ENCODE data around the gene CACHD1.
A peak's percentile ranks its signal among the peaks of the same experiment; 100 is the strongest.
"Not testable (repeated sequence)": the region's sequence is repeated elsewhere in the genome, so short reads cannot be mapped to it uniquely, and the experiment has no call there.

CACHD1 gene

DNA sequence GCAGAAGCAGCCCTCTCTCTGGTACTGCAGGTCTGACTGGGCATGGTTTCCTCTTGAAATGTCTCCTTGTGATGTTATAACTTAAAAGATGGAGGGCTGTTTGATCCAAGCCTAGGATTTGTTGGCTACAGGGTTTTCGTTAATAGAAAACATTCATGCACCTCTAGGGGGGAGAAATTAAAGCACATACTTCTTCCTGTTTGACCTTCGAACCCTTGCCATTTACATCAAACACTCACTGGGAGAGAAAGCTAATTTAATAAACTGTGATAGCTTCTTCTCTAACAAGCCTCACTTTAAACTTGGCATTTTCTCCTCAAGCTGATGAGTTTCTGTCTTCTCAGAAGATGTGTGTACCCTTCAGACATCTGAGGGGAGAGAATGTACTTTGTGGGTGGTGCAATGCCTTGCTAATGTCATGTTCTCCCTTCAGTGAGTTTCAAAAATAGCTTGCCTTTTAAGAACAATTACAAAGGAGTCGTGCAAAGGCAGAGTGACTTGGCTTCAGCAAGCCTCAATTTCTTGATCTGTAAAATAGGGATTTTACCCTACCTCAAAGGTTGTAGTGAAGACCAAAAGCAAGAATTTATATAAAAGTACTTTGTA is 20.4 kb downstream of the CACHD1 start:
- no peak for DNase-seq
- in situ Hi-C loops (cut with MboI; ENCODE audit: low pct_unique_long_range_greater_than_20kb, low sequenced_read_pairs), result no loop called here

DNA sequence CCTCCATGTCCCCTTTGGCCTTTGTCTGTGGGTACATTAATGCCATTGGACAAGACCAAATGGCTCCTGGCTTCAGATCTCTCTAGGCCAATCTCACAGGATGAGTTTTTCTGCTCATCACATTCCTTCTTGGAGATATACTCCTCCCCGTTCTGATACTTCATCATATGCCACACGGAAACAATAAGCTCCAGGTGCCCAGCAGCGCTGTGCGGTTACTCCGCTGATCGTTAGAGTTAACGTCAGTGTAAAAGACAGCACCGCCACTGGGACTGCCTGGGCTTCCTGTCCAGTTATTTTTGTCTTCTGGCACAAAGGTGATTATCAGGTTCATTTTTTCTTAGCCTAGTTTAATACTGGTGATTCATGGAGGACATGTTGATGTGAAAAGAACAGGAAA is 22.5 kb downstream of the CACHD1 start:
- in situ Hi-C loops (cut with MboI; ENCODE audit: low pct_unique_long_range_greater_than_20kb, low sequenced_read_pairs), result no loop called here
- no peak for DNase-seq

DNA sequence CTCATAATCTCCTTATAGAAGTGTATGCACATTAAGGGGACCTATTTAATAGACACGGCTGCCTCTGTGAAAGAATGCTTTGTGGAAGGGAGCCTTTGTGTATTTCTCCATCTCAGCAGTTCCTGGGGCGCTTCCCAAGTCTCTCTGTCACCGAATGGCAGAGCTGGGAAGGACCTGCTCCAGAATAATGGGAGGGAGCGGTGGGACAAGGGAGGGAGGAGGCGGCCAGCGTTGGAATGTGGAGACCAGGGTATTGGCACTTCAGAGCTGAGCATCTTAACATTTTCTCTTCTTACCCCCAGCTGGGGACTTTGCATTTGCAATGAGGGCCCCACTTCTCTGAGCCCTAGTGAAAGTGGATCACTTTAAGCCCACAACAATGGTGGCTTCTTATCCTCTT is 23.9 kb downstream of the CACHD1 start:
- DNase-seq, result no peak

DNA sequence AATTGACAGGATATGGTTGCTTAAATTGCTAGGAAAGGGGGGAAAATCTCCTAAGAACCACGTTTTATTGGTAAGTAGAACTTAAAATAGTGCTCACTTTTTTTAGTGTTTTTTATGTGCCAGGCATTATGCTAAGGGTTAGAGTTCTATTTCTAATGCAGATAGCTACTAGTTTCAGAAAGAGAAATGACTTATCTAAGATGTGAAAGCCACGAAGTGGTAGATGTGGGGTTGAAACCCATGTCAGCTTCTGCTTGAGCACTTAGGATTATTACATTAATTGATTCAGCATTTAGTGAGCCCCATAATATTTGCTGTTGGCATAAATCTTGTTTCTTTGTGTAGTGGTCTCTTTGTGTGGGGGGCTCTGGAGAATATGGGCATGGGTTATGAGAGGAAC is 24.7 kb downstream of the CACHD1 start:
- in situ Hi-C loops (cut with MboI; ENCODE audit: low pct_unique_long_range_greater_than_20kb, low sequenced_read_pairs), result no loop called here
- no peak for DNase-seq

More for the DNA sequence above, 23.9 kb downstream of the CACHD1 start:
- in situ Hi-C loops (cut with MboI; ENCODE audit: low pct_unique_long_range_greater_than_20kb, low sequenced_read_pairs), result no loop called here

DNA sequence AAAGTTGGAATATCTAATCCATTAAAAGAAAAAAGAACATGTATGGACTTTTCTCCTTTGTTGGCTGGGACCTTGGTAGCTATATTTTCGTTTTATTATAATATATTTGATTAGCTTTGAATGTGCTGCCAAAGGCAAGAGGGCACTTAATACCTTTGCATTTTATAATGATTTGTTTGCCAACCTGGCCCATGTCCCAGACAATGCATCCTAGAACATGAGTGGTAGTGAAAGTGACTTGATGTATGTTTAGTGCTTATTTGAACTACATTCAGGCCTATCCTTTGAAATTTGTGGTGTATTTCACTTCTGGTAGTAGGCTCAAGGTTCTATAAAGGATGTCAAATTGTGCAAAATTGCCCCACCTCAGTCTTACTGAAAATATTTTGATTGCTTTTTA is 25.9 kb downstream of the CACHD1 start:
- in situ Hi-C loops (cut with MboI; ENCODE audit: low pct_unique_long_range_greater_than_20kb, low sequenced_read_pairs), result no loop called here
- no peak for DNase-seq

DNA sequence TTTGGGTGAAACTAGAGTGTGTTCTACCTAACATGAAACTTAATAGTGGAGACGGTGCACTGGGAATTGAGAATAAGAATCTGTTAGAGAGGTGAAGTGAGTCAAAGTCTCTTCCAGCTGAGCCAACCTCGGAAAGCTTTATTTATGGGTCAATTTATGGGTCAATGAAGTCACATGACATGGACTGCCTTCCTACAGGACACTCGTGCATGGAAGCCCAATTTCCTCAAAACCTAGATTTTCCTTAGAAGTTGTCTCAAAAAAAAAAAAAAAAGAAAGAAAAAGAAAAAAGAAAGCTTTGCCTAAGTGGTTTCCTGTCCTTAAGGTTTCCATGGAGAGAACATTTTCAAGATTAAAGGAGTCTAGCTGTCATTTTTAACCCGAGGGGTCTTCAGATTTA is 26.7 kb downstream of the CACHD1 start:
- no peak for DNase-seq
- in situ Hi-C loops (cut with MboI; ENCODE audit: low pct_unique_long_range_greater_than_20kb, low sequenced_read_pairs), result no loop called here

DNA sequence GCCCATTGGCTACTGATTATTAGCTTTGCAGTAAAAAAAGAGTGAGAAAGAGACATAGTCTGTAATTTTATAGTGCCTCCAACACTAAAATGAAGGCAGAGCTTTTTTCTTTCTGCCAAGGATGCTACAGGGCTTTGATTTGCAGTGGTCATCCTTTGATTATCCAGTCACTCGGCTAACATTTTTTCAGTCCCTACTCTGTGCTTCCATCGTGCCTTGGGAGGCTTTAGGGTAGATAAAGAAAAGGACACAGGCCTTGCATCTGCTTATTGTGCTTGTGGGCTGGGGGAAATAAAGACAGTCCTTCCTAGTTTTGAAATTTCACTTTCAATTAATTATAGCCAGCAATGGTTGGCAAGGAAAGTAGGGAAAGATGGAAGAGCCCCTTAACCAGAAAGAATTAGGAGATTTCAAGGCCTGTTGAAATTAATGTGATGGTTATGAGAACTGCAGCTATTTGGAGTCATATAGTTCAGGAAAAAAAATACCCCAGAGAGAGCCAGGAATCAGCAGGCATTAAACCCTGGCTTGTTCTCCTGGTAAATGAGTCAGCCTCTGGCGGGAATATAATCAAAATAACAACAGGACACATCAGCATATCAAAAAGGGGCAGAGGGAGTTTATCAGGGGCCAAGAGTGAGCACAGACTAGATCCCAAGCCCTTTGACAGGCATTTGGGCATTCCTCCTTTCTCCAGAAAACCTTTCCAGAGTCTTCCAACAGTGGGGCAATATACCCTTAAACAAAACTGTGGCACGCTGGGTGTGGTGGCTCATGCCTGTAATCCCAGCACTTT is 27.4 kb downstream of the CACHD1 start:
- no peak for DNase-seq
- in situ Hi-C loops (cut with MboI; ENCODE audit: low pct_unique_long_range_greater_than_20kb, low sequenced_read_pairs), result no loop called here

DNA sequence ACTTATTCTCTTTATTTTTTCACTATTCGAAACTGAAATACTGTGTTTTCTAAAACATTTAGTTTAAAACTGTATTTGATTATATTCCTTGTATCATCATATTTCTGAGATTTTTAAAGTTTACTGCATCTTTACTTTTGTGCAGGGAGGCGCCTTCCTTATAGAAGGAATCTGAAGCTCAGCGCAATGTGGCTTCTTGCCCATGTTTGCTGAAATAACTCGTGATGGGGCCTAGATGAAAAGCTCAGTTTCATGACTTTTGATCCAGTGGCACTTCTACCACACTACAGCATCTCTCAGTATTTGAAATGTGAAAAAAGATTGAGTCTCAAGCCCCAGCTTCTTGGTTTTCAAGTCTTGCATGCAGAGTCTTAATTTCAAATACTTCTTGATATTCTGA is 28.4 kb downstream of the CACHD1 start:
- in situ Hi-C loops (cut with MboI; ENCODE audit: low pct_unique_long_range_greater_than_20kb, low sequenced_read_pairs), result no loop called here
- DNase-seq, result no peak

DNA sequence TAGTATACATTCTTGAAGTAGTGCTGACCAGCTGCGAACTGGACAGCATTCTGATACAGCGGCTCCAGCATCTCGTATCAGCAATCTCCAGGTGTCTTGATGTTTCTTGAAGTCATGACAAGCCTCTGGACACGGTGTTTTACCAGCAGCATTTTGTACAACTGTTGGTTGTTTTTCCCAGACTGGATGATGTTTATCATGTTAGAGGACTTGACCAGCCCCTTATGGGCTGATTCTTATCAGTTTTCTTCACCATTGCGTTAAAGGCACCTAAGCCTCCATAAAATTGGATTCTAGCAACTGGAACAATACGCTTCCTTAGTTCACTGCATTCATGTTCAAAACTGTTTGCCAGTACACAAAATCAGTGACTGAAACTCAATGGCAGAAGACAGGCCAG is 29.1 kb downstream of the CACHD1 start:
- DNase-seq, result no peak
- in situ Hi-C loops (cut with MboI; ENCODE audit: low pct_unique_long_range_greater_than_20kb, low sequenced_read_pairs), result no loop called here

DNA sequence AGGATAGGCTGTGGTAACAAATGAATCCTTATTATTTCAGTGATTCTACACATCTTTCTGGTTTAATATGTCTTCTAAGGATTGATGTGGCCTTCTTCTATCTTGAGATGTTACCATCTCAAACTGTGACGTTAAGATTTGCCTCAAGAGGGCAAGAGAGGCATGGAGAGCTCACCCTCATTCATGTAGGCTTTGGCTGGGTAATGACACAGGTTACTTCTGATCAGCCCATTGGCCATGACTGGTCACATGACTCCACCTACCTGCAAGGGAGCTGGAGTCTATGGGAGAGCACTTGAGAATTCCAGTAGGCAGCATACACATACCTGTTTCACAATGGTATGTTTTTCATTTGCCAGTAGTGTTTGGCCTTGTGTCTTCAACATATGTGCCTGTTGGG is 30.0 kb downstream of the CACHD1 start:
- DNase-seq, result no peak
- in situ Hi-C loops (cut with MboI; ENCODE audit: low pct_unique_long_range_greater_than_20kb, low sequenced_read_pairs), result no loop called here

DNA sequence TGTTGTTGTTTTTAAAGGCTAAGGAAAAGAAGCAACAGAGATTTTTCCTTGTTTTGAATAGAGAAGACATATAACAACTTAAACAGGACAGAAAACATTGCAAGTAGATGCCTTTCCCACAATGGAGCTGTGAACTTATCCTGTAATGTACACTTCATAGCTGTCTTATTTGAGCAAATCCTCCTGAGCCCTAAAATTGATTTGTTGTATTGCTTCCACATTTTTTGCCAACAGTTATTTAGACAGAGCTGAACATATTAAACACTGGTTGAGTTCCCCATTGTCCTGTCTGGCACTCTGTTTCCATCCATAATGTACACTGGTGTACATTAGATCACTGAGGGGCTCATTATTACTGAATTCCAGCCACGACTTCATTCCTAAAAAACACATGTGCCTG is 32.2 kb downstream of the CACHD1 start:
- no peak for DNase-seq
- in situ Hi-C loops (cut with MboI; ENCODE audit: low pct_unique_long_range_greater_than_20kb, low sequenced_read_pairs), result no loop called here

DNA sequence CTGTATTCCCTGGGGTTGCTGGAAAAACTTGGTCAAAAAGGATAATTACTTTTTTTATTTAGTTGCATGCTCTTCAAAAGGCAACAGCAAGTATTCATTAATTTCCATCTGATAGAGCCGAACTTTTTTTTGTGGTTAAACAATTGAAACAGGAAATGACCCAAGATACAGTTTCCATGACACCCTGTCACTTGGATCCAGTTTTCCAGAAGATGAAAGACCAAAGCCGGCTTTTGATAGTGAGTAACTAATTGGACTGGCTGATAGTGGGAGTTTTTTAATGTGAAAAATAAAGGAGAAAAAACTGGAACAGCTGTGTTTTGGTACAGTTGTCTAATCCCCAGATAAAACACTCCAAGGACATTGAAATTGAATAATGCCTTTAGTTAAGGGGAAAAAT is 33.0 kb downstream of the CACHD1 start:
- in situ Hi-C loops (cut with MboI; ENCODE audit: low pct_unique_long_range_greater_than_20kb, low sequenced_read_pairs), result no loop called here
- DNase-seq, result no peak

DNA sequence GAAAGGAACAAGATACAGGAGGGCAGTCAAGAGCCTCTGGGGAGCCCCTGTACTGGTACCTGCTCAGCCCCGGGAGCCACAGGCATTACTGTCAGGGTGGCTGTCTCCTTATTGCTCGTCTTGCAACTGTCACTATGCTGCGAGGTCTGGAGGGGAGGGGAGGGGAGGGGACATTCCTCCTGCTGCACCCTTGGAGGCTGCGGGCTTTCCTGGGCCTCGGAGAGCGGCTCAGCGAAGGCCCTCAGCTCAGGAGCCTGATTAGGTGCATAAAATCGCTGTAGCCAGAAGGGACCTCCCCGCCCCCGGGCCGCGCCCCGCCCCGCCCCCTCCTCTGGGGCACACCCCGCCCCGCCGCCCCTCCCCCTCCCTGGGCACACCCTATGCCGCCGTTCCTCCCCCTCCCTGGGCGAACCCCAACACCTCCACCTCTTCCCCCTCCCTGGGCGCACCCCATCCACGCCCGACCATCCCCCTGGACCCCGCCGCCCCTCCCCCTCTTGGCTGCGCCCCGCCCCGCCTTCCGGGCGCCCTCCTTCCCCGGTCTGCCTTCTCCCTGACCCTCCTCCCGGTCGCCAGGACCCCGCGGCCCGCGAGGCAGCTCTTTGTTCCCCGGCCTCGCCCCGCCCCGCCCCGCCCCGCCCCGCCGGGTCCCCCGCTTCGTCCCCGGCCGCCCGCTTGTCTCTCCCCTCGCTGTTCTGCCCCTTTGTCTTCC is 35.5 kb downstream of the CACHD1 start:
- in situ Hi-C loops (cut with MboI; ENCODE audit: low pct_unique_long_range_greater_than_20kb, low sequenced_read_pairs), result no loop called here
- no peak for DNase-seq

DNA sequence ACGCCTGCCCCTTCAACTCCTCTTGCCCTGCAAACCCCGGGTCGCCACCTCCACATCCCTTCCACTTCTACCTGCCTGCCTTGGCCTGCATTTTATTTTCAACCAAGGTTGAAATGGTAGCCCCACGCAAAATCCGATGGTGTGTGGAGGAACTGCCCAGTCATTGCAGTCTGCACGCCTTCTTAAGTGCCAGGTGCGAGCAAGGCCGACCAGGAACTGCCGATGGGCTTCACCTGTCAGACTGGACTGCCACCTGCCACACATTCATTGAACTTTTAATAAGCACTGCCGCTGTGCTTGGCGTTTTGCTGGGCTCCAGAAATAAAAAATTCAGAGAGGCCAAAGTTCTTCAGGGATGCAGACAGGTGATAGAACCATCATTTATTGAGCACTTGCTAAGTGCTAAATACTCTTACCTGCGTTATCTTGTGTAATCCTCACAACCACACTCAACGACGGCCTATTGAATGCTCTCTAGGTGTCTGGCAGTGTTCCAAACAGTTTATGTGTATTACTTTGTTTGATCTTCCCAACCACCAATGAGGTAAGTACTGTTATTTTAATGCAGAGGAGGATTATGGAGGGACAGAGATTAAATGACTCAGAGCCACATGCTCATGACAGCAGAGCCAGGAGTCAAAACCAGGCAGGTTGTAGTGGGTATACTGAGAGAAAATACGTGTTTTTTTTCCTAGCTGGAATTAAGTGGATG is 36.2 kb downstream of the CACHD1 start:
- in situ Hi-C loops (cut with MboI; ENCODE audit: low pct_unique_long_range_greater_than_20kb, low sequenced_read_pairs), result no loop called here
- DNase-seq, result no peak

DNA sequence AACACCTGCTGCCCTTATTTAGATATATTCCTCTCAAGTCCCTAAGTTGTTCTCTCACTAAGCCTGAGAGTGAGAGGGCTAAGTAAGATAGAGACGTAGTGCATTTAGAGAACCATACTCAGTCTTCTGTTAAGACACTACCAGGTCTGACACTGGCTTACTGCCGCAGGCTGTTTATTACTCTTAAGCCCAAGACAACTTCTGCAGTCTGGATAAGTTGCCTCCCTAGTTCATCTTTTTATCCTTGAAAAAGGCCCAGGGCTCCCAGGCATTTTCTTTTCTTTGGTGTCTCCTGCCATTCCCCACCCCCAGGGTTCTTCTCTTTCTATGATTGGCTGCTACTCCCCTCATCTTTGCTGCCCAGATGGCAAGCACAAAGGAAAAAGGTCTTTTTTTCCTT is 38.7 kb downstream of the CACHD1 start:
- in situ Hi-C loops (cut with MboI; ENCODE audit: low pct_unique_long_range_greater_than_20kb, low sequenced_read_pairs), result no loop called here
- no peak for DNase-seq

DNA sequence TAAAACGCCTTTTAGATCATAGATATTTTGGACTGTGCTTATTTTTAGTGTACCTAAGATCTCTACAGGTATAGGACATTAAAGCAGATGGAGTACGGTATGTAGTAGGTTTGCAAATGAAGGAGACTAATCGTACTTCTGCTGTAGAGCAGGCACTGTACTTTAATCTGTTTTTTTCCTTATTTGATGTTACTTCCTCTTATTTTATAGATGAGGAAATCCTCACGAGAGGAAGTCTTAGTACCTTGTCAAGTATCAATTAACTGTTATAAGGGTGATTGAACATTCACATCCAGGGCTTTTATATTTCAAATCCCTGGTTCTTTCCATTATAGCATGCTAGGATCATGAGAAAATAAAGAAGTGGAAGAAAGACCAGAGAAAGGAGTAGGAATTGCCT is 41.1 kb downstream of the CACHD1 start:
- peak; percentile 46 for DNase-seq
- in situ Hi-C loops (cut with MboI; ENCODE audit: low pct_unique_long_range_greater_than_20kb, low sequenced_read_pairs), result no loop called here

DNA sequence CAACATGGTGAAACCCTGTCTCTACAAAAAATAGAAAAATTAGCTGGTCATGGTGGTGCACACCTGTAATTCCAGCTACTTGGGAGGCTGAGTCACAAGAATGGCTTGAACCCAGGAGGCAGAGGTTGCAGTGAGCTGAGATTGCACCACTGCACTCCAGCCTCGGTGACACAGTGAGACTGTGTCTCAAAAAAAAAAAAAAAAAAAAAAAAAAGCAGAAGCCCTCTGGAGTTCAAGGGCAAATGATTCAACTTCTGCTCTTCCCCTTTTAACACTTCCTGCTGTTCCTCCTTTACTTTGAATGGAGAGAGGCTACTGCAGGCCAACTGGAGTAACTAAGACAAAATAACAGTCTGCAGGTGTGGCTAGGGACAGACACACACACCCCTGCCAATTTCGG is 42.3 kb downstream of the CACHD1 start:
- DNase-seq, result peak; percentile 88
- in situ Hi-C loops (cut with MboI; ENCODE audit: low pct_unique_long_range_greater_than_20kb, low sequenced_read_pairs), result not testable (repeated sequence)

DNA sequence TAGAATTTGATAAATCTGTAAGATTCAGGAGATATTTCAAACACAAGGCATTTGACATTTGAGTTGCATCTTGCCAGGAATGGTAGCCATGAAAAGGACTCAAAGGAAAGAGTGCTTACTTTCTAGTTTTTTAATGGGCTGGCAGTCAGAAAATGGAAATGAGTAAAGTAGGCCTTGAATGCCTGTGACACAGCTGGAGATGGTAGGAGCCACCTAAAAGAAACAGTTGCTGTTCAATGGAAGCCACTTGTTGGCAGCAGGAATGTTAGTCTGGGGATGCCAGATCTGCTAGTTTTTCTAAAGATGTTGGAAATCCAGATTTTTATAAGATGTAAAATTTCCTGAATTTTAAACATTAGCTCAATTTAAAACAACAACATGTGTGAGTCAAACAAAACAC is 43.6 kb downstream of the CACHD1 start:
- DNase-seq, result no peak
- in situ Hi-C loops (cut with MboI; ENCODE audit: low pct_unique_long_range_greater_than_20kb, low sequenced_read_pairs), result no loop called here

DNA sequence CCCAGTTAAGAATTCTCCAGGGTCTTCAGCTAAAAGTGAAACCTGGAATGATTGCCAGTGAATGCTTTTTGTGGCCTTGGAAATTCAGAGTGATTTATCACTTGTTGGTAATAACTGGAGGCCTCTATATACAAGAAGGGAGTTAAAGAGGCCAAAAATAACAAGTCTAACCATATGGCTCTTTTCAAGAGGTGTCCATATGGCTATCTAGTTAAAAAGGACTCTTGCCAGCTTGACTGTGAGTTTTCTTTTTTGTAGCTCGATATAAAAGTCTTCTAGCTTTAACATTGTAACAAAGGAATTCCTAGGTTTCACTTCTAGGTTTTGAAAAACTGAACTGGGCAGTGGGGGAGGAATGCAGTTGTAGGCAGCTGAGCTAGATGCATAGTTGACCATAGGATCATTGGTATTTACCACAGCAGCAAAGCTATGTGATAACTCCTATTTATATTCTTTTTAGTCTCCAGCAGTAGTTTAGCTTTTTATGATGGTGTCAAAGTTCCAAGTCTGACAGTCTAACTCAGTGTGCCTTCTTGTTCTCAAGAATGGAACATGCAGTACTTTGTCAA is 44.4 kb downstream of the CACHD1 start:
- no peak for DNase-seq
- in situ Hi-C loops (cut with MboI; ENCODE audit: low pct_unique_long_range_greater_than_20kb, low sequenced_read_pairs), result no loop called here

DNA sequence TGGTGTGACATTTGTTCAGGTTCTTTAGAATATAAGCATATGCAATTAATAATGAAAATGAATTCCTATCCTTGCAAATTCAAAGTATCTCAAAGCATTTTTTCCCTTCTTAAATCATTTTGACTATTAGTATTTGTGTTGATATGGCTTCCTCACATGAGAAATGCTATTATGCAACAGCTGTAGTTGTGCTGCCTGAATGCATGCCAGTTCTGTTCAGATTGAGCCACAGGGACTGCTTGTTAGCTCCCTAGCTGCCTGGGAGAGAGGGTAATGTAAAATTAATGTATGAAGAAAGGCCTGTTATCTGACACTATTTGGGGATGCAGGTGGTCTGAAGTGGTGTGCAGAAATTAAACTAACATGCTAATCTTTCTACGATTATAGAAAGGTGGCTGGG is 45.5 kb downstream of the CACHD1 start:
- in situ Hi-C loops (cut with MboI; ENCODE audit: low pct_unique_long_range_greater_than_20kb, low sequenced_read_pairs), result no loop called here
- DNase-seq, result no peak

All from KBM-7 (cell line).